Bladder microvascular endothelial cell (primary cell): ENCODE results near the gene NOP53. TPM values are rescaled to one million over a fixed set of nuclear protein-coding genes. Genes with fewer than 3 reads are reported as not detected.

Experiments
- total RNA-seq: library from RNA; depleted of rRNA; stranded (reverse); fragments of >200 nt; gene quantifications from 2 replicates; pipeline ENCODE4 v1.2.3, GENCODE V29; 2014

NOP53 gene
- 63.7 and 73.7 TPM in 2 replicates for total RNA-seq

GRCh38 chr19:47745010-47745901, at the start of gene NOP53:
TSS of gene NOP53 (plus strand) at chr19:47745546. CDS start at chr19:47745560, 14 bp downstream.

GRCh38 chr19:47713046-47714021, 32.0 kb upstream of the NOP53 start, which contains the start of gene EHD2:
TSS of gene EHD2 (plus strand) at chr19:47713422. CDS start at chr19:47716613, 3,191 bp downstream.

GRCh38 chr19:47778049-47778953, 33.0 kb downstream of the NOP53 start, which contains the start of gene SELENOW:
TSS of gene SELENOW (plus strand) at chr19:47778703. CDS start at chr19:47778786, 83 bp downstream.

GRCh38 chr19:47804451-47804850, 59.1 kb downstream of the NOP53 start, which contains the start of gene TPRX1:
TSS of gene TPRX1 (minus strand) at chr19:47804551. CDS start at chr19:47804539, 12 bp downstream.

Other genes starting within 250 kb of the NOP53 start
- 56.2 and 69.7 TPM in 2 replicates for gene NAPA, start 230.5 kb upstream of the NOP53 start, total RNA-seq
- 0.49 and 0.50 TPM in 2 replicates for gene ZNF541, start 172.4 kb upstream of the NOP53 start, total RNA-seq
- gene BICRA, start 136.4 kb upstream of the NOP53 start, total RNA-seq = 1.6 and 8.4 TPM in 2 replicates
- gene EHD2, start 32.1 kb upstream of the NOP53 start, total RNA-seq = 130 and 252 TPM in 2 replicates
- 204 and 262 TPM in 2 replicates for gene SELENOW, start 33.2 kb downstream of the NOP53 start, total RNA-seq
- not detected in 2 replicates for gene TPRX1, start 59.0 kb downstream of the NOP53 start, total RNA-seq
- under 0.01 TPM in 1 of 2 replicates, not detected in the other for gene CRX, start 76.4 kb downstream of the NOP53 start, total RNA-seq
- gene TPRX2, start 113.7 kb downstream of the NOP53 start, total RNA-seq = not detected in 2 replicates
- gene SULT2A1, start 140.8 kb downstream of the NOP53 start, total RNA-seq = not detected in 2 replicates
- not detected in 2 replicates for gene BSPH1, start 246.6 kb downstream of the NOP53 start, total RNA-seq
- not detected in 2 replicates for gene ELSPBP1, start 249.1 kb downstream of the NOP53 start, total RNA-seq